C4-2B (cell line): ENCODE measurements around the gene ATP5IF1.

Source experiments
- ZFX ChIP-seq: fragments of 450-650 bp; IDR thresholded peaks from 2 replicates; pipeline ENCODE4 v1.6.1; 2017
- TF ChIP-seq, protein P1 (sequence below): fragments of 450-650 bp; conservative IDR thresholded peaks from 2 replicates; pipeline ENCODE4 v1.5.1; 2017; ENCODE audit warnings: mild to moderate bottlenecking

DNA sequence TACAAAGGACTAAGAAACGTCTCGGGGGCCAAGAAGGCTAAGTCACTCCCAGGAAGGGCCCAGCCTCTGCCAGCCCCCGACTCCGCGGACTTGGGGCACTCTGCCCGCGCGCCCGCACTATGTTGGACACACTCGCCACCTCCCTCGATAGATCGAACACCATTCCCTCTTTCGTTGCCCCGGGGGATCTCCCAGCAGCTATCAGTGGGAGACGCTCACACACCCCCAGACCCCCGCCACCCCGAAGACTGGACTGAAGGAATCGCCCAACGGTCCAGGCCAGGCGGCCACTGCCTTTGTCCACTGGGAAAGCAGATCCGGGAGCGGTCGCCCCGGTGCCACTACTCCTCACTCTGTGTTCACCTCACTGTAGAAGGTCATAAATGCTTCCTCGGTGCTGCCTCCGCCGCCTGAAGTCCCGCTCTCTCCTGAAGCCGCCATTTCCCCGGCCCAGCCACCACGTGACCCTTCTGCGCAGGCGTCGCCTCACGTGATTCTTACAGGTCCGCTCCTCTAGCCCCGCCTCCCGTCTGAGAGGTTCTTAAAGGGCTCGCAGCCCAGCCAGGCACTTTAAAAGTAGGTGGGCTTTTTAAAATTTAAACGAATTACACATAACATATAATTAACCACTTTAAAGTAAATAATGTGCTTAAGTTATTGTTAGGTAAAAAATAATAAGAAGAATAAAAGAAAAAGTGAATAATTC, 3.2 kb upstream of the ATP5IF1 start, which contains the start of gene DNAJC8:
- TF ChIP-seq, protein P1, sequence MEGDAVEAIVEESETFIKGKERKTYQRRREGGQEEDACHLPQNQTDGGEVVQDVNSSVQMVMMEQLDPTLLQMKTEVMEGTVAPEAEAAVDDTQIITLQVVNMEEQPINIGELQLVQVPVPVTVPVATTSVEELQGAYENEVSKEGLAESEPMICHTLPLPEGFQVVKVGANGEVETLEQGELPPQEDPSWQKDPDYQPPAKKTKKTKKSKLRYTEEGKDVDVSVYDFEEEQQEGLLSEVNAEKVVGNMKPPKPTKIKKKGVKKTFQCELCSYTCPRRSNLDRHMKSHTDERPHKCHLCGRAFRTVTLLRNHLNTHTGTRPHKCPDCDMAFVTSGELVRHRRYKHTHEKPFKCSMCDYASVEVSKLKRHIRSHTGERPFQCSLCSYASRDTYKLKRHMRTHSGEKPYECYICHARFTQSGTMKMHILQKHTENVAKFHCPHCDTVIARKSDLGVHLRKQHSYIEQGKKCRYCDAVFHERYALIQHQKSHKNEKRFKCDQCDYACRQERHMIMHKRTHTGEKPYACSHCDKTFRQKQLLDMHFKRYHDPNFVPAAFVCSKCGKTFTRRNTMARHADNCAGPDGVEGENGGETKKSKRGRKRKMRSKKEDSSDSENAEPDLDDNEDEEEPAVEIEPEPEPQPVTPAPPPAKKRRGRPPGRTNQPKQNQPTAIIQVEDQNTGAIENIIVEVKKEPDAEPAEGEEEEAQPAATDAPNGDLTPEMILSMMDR, result no peak
- TF ChIP-seq ZFX, result no peak
